Ureter (tissue), 1 donor: ENCODE measurements around the gene RAB17. TPM values are rescaled to one million over a fixed set of nuclear protein-coding genes. Genes with fewer than 3 reads are reported as not detected.
"Not testable (repeated sequence)": the region's sequence is repeated elsewhere in the genome, so short reads cannot be mapped to it uniquely, and the experiment has no call there.

ENCODE experiments used
- DNase-seq: peaks from one replicate; pipeline ENCODE4 v3.0.0-alpha.2; 2020; ENCODE audit warnings: low spot score
- total RNA-seq: library from RNA; stranded (reverse); gene quantifications from one replicate; pipeline ENCODE4 v1.2.4, GENCODE V29; 2023
- donor health status: DM: yes; HTN: yes; CAD: no.

RAB17 gene
- total RNA-seq, 1 donor from 2014 or later = 24.2 TPM

GRCh38 chr2:237599465-237600110 is 9.1 kb upstream of the RAB17 start:
- DNase-seq = no peak

GRCh38 chr2:237598468-237599208 is 8.1 kb upstream of the RAB17 start:
- DNase-seq = no peak

GRCh38 chr2:237597196-237598145 is 6.9 kb upstream of the RAB17 start:
- no peak for DNase-seq

DNA sequence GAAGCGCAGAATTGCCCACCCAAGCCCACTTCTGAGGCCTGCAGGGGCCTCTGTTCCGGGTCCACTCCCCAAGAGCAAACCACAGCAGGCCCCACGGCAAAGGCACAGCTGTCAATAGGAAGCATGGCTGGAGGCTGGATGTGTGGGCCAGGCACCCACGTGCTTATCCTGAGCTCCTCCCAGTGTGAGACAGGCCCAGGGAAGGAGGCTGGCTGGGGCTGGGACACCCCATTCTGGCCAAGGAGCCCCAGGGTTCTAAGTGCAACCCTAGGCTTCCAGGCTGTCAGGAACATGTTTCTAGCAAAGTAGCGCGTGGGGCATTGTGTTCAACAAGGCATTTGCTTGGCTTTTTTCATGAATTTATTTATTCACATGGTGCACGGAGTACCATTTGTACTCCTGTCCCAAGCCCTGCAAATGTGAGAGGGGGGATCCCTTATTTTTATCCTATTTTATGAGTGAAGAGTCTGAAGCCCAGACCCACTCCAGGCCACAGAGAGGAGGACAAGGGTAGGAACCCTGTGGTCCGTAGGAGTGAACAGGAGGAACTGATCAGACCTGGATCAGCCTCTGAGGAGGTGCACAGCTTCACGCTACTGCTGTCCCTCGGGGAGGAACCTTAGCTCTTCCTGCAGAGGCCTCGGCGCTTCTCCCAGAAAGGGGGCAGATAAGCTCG is 6.1 kb upstream of the RAB17 start:
- no peak for DNase-seq

- DNase-seq = not testable (repeated sequence)
Measured at GRCh38 chr2:237595829-237596519, 5.4 kb upstream of the RAB17 start.

- DNase-seq = no peak
Measured at GRCh38 chr2:237594514-237594871, 4.0 kb upstream of the RAB17 start.

- DNase-seq = no peak
Measured at GRCh38 chr2:237593596-237594320, 3.2 kb upstream of the RAB17 start.

GRCh38 chr2:237593036-237593435 is 2.5 kb upstream of the RAB17 start:
- DNase-seq = no peak

DNA sequence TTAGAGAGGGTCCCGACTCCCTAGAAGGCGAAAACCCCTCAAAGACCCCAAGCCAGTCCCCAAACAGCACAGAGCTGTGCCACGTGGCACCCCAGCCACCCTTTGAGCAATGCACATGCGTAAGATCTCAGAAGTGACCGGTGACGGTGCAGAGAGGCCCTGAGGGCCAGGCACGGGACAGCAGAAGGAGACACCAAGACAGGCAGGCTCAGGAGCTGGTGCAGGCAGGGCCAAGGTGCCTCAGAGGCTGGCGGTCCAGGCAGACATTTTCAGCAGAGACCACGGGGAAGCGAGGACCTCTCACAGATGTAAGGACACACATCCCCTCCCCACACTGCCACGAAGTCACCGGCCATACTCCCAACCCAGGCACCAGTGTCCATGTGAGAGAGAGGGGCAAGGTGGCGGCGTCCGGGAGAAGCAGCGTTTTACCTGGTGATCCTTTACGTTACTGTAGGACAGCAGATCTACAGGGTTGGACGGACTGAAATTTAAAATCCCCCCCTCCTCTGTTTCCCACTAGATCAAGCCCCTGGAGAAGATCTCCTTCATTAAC is 2.0 kb upstream of the RAB17 start:
- DNase-seq = no peak

- no peak for DNase-seq
Measured at GRCh38 chr2:237591141-237591881, 777 bp upstream of the RAB17 start.

DNA sequence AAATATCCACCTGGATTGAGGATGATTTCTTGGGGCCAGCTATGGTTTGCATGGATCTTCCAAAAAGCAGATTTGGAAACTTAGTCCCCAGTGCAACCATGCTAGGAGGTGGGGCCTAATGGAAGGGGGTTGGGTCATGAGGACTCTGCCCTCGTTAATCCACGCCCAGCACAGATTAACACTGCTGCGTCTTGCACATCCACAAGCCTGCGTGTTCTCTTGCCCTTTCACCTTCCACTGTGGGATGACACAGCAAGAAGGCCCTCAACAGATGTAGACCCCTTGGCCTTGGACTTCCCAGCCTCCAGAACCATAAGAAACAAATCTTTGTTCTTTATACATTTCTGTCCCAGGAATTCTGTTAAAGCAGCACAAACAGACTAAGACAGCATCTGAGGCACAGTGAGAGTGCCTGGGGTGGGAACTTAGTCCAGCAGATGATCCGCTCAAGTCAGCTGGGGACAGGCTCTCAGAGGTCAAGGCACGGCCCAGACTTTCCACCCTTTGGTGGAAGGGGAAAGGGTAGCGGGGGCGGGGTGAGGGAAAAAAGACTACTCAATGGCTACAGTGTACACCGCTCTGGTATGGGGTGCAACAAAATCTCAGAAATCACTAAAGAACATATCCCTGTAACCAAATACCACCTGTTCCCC is 2.4 kb downstream of the RAB17 start:
- no peak for DNase-seq

DNA sequence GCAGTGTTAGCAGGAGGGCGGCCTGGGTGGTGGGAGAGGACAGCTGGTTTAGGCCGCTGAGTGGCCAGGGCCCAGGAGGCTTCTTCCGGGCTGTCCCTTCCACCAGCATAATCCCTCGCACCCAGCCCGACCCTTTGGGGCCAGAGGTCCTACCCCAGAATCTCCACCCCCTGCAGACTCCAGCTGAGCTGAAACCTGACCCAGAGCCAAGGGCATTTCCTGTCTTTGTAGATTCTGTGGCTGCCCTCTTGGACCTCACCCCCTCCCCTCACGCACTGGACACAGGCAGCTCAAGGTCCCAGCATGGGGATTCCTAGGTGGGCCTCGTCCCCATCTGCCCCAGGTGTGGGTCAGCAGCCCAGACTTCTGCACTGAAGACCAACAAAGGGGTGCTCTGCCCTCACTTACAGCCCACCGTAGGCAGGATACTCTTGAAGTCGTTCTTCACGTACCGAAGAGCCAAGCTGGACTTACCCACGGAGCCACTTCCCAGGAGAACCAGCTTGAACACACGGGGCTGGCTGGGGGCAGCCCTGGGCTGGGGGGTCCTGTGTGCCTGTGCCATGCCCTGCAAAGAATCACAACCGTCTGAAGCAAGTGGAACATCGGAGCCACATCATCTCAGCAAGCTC is 4.8 kb downstream of the RAB17 start:
- DNase-seq = no peak

DNA sequence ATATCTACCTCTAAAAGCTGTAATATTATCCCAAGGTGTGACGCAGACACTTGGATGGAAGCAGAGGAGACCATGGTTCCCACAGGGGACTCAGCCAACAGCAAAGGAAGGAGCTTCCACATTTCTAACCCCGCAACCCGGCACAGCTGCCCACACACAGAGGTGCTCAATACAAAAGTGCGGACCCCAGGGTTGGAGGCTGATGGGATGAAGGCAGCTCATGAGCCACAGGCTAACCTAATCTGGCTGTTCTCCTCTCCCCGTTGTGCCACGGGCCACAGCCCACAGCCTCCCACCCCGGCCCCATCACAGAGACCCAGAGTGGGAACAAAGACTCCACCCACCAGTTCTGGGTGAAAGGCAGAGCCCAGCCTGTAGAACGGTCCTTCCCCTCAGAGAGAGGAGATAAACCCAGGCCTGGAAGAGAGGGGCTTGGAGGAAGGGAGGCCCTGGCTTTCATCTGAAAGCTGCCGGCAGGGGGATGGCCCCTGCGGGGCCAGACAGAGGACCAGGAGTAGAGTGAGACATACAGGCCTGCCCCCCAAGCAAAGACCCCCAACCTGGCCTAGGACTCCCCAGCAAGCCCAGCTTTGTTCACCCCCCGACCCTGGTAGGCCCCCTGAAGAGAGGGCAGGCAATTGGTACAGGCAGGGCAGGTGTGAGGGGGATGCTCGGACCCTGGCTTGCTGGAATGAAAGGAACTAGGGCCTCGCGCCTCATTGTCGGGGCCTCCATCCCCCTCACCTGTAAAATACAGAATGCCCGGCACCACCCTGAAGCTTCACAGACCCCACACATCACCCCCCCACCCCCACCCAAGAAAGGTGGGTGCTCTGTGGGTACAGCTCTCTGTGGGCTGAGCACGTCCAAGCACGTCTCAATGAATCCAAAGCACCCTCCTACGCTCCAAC is 6.9 kb downstream of the RAB17 start:
- DNase-seq = no peak

- DNase-seq = peak; percentile 69
Measured at GRCh38 chr2:237581751-237582746, 8.5 kb downstream of the RAB17 start.

GRCh38 chr2:237581326-237581725 is 9.2 kb downstream of the RAB17 start:
- no peak for DNase-seq
